Neural progenitor cell (in vitro differentiated cells): ENCODE results near the gene SHLD2. TPM values are rescaled to one million over a fixed set of nuclear protein-coding genes. Genes with fewer than 3 reads are reported as not detected.
"Not testable (repeated sequence)": the region's sequence is repeated elsewhere in the genome, so short reads cannot be mapped to it uniquely, and the experiment has no call there.

ENCODE experiments used
- DNase-seq: peaks from one replicate; pipeline ENCODE4 v3.0.0-alpha.2; 2016; ENCODE audit warnings: low spot score
- H2AFZ ChIP-seq: fragments of 200-600 bp; sonication (generic); replicated peaks from 2 replicates; pipeline ENCODE4 v1.6.1; 2016; ENCODE audit warnings: antibody characterized with exemption
- H3F3A ChIP-seq: fragments of 200-600 bp; sonication (generic); 2 replicates; pipeline ENCODE4 v1.6.1; 2016; ENCODE audit warnings: antibody characterized with exemption, low read depth
- H3K27ac ChIP-seq: fragments of 200-600 bp; sonication (generic); 2 replicates; pipeline ENCODE4 v1.5.1; 2016; ENCODE audit warnings: mild to moderate bottlenecking
- H3K27me3 ChIP-seq: fragments of 200-600 bp; sonication (generic); 2 replicates; pipeline ENCODE4 v1.6.1; 2016; ENCODE audit warnings: mild to moderate bottlenecking, moderate library complexity
- H3K36me3 ChIP-seq: fragments of 200-600 bp; sonication (generic); 2 replicates; pipeline ENCODE4 v1.5.1; 2016
- H3K4me1 ChIP-seq: fragments of 200-600 bp; sonication (generic); 2 replicates; pipeline ENCODE4 v1.6.1; 2016; ENCODE audit warnings: mixed run types
- H3K4me2 ChIP-seq: fragments of 200-600 bp; sonication (generic); 2 replicates; pipeline ENCODE4 v1.6.1; 2016
- H3K4me3 ChIP-seq: fragments of 200-600 bp; sonication (generic); 2 replicates; pipeline ENCODE4 v1.5.1; 2016
- H3K79me2 ChIP-seq: fragments of 200-600 bp; sonication (generic); 2 replicates; pipeline ENCODE4 v1.6.1; 2016; ENCODE audit warnings: low read depth
- H3K9ac ChIP-seq: fragments of 200-600 bp; sonication (generic); 2 replicates; pipeline ENCODE4 v1.6.1; 2016
- H3K9me3 ChIP-seq: fragments of 200-600 bp; sonication (generic); 2 replicates; pipeline ENCODE4 v1.5.1; 2016; ENCODE audit warnings: low read depth
- H4K20me1 ChIP-seq: fragments of 200-600 bp; sonication (generic); 2 replicates; pipeline ENCODE4 v1.6.1; 2016; ENCODE audit warnings: low read depth
- H3K27ac Mint-ChIP-seq: 3 replicates; pipeline ENCODE4 v1.8.0; 2021; ENCODE audit warnings: mixed read lengths
- H3K27me3 Mint-ChIP-seq: 2 replicates; pipeline ENCODE4 v1.8.0; 2022; ENCODE audit warnings: low read depth, mild to moderate bottlenecking, inconsistent platforms, moderate library complexity, mixed read lengths; ENCODE audit not compliant: insufficient read depth
- H3K36me3 Mint-ChIP-seq: 3 replicates; pipeline ENCODE4 v1.8.0; 2021; ENCODE audit warnings: mixed read lengths
- H3K4me1 Mint-ChIP-seq: 3 replicates; pipeline ENCODE4 v1.8.0; 2021; ENCODE audit warnings: mixed read lengths
- H3K4me3 Mint-ChIP-seq: 3 replicates; pipeline ENCODE4 v1.8.0; 2021; ENCODE audit warnings: mild to moderate bottlenecking, moderate library complexity, mixed read lengths
- H3K9me3 Mint-ChIP-seq: 3 replicates; pipeline ENCODE4 v1.8.0; 2020; ENCODE audit warnings: mixed read lengths
- total RNA-seq: library from RNA; depleted of rRNA; stranded (reverse); fragments of >200 nt; gene quantifications from 2 replicates; pipeline ENCODE4 v1.2.3, GENCODE V29; 2015; ENCODE audit warnings: low replicate concordance

Gene SHLD2
- total RNA-seq, 1 donor from 2014 or later = 40.8 TPM

DNA sequence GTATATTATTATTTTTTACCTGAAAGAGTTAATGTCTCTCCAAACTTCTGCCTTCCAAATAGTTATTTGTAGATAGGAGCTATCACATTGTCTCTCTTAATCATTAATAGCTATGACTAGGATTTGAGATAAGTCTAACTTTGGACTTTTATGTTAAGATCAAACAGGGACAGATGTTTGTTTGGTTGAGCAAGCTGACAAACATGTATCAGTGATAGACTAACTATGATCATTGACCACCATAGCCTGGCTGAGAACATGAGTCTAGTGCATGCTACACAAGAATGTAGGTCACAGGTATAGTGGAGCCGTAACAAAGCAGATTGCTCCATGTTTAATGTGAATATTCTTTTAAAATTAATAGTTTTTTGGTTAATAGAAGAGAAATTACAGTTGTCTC is 76.7 kb downstream of the SHLD2 start:
- H3F3A ChIP-seq, H3K9ac ChIP-seq, H3K4me1 Mint-ChIP-seq, DNase-seq, H3K4me3 Mint-ChIP-seq, H3K9me3 ChIP-seq, H3K4me2 ChIP-seq, H3K9me3 Mint-ChIP-seq, H3K4me1 ChIP-seq, H4K20me1 ChIP-seq, H3K36me3 Mint-ChIP-seq, H2AFZ ChIP-seq, H3K4me3 ChIP-seq, H3K79me2 ChIP-seq, H3K27ac ChIP-seq, H3K27me3 ChIP-seq, H3K27ac Mint-ChIP-seq, H3K27me3 Mint-ChIP-seq, H3K36me3 ChIP-seq: not testable (repeated sequence)

DNA sequence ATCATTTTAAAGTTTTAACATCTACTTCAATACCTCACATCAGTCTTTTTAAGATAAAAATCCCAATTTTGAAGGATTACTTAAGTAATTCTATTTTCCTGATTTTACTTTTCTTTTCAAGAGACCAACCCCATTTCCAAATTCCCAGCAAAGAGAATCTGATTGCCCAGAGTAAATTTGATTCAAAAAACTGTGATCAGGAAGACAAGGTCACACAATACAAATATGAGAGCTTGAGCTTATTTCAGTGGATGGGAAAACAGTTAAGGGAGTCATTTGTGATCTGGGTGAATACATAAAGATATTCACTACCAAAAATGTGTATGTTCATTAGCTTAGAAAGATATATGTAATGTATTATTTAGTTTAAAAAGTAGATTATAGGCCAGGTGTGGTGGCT is 77.2 kb downstream of the SHLD2 start:
- H3K4me3 Mint-ChIP-seq, H3K36me3 Mint-ChIP-seq, H3K4me1 ChIP-seq, H3K9me3 Mint-ChIP-seq, H3K4me3 ChIP-seq, H3K36me3 ChIP-seq, H2AFZ ChIP-seq, H3F3A ChIP-seq, H3K27ac ChIP-seq, H3K4me2 ChIP-seq, H3K27me3 Mint-ChIP-seq, H3K27me3 ChIP-seq, H4K20me1 ChIP-seq, H3K27ac Mint-ChIP-seq, H3K9ac ChIP-seq, H3K4me1 Mint-ChIP-seq, DNase-seq, H3K79me2 ChIP-seq, H3K9me3 ChIP-seq: not testable (repeated sequence)

DNA sequence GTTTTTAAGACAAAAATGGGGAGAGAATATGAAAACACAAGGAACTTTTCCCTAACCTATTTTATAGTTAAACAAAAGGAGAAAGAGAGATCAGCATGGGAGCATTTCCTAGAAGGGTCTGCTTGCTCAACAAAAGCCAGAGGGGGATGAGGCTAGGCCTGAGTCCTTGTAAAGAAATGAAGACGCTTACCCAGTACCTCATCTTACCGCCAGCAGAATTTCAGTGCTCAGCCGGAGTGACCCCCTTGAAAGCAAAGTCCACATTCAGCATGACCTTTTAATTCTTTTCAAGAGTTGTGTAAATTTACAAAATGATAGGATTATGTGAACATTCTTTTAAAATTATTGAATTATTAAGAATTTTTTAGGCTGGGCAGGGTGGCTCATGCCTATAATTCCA is 82.6 kb downstream of the SHLD2 start:
- not testable (repeated sequence) for H3K4me3 ChIP-seq, H3K4me1 Mint-ChIP-seq, H3K4me3 Mint-ChIP-seq, H3K36me3 Mint-ChIP-seq, H3K4me1 ChIP-seq, H3K27ac Mint-ChIP-seq, H3K27ac ChIP-seq, H2AFZ ChIP-seq, DNase-seq, H3K36me3 ChIP-seq, H3K79me2 ChIP-seq, H3K9ac ChIP-seq, H3K27me3 Mint-ChIP-seq, H3K9me3 ChIP-seq, H4K20me1 ChIP-seq, H3K27me3 ChIP-seq, H3F3A ChIP-seq, H3K9me3 Mint-ChIP-seq, H3K4me2 ChIP-seq

DNA sequence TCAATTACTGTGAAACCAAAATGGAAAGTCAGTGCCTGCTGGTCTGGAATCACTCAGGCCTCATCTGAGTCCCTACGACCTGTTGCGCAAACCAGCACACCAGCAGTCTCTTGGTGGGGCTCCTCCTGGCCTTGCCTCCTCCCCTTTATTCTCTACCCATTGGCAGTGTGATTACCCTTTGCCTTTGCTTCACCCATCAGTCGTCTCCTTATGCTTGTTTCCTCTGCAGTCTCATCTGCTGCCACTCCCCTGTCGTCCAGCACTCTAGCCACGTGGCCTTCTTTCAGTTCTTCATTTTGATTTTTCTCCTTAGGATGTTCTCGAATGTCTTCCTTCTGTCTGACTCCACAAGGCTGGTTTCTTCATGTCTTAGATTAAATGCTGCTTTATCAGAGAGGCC is 89.4 kb downstream of the SHLD2 start:
- not testable (repeated sequence) for H3F3A ChIP-seq, H4K20me1 ChIP-seq, H3K27me3 ChIP-seq, H3K4me3 Mint-ChIP-seq, H3K27me3 Mint-ChIP-seq, H3K9me3 ChIP-seq, H3K36me3 ChIP-seq, H3K79me2 ChIP-seq, H3K27ac ChIP-seq, H3K27ac Mint-ChIP-seq, H3K4me1 ChIP-seq, H3K4me2 ChIP-seq, H3K4me3 ChIP-seq, H3K4me1 Mint-ChIP-seq, DNase-seq, H2AFZ ChIP-seq, H3K9ac ChIP-seq
- Mint-ChIP-seq H3K36me3 (peaks cover 20% of the 10 kb centered on the region), H3K9me3 (peaks cover 11% of the 10 kb centered on the region)

DNA sequence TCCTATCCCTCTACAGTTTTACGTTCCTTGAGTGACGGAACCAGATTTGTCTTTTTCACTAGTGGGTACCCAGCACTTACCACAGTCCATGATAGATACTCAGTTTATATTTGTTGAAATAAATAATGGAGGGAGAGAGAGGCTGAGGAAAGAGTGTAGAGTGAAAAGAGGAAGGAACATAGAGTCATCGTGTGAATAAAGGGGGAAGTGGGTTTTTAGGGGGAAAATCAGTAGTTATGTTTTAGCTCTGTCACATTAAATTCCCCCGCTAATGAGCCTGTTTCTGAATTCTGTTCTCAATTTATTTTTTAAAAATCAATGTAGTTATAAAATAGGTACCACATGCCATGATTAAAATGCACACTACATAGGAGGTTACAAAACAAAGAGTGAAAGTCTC is 91.0 kb downstream of the SHLD2 start:
- peaks cover 20% of the 10 kb centered on the region for H3K36me3 Mint-ChIP-seq
- not testable (repeated sequence) for H3K4me3 Mint-ChIP-seq, DNase-seq, H4K20me1 ChIP-seq, H3K27ac Mint-ChIP-seq, H3K4me1 ChIP-seq, H3K4me3 ChIP-seq, H3F3A ChIP-seq, H2AFZ ChIP-seq, H3K9me3 ChIP-seq, H3K79me2 ChIP-seq, H3K9ac ChIP-seq, H3K4me1 Mint-ChIP-seq, H3K4me2 ChIP-seq, H3K27ac ChIP-seq, H3K27me3 ChIP-seq, H3K36me3 ChIP-seq, H3K27me3 Mint-ChIP-seq
- peaks cover 11% of the 10 kb centered on the region for H3K9me3 Mint-ChIP-seq

DNA sequence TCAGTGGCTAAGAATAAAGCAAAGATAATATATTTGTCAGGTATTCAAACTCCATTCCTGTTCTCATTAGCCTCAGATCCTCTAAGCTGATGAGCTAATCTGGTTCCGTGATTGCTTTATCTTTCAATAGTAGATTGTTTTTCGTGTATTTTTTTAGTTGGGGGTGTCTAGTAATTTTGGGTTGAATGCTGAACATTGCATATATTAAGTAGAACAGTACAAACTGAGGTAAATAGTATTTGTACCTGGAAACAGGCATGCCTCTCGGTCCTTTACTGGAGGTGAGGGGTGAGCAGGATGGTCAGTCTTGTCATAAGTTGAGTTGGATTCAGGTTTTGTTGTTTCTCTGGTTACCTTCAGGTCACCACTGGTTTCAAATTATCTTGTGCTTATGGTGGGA is 92.6 kb downstream of the SHLD2 start:
- H3K9me3 ChIP-seq, H3K36me3 ChIP-seq, H3K4me1 ChIP-seq, H3K27me3 Mint-ChIP-seq, H4K20me1 ChIP-seq, H3K4me1 Mint-ChIP-seq, DNase-seq, H3K4me2 ChIP-seq, H3K27ac ChIP-seq, H3F3A ChIP-seq, H3K9ac ChIP-seq, H3K79me2 ChIP-seq, H2AFZ ChIP-seq, H3K4me3 ChIP-seq, H3K4me3 Mint-ChIP-seq, H3K27ac Mint-ChIP-seq, H3K27me3 ChIP-seq: not testable (repeated sequence)
- Mint-ChIP-seq H3K9me3 (peaks cover 11% of the 10 kb centered on the region), H3K36me3 (peaks cover 25% of the 10 kb centered on the region)

DNA sequence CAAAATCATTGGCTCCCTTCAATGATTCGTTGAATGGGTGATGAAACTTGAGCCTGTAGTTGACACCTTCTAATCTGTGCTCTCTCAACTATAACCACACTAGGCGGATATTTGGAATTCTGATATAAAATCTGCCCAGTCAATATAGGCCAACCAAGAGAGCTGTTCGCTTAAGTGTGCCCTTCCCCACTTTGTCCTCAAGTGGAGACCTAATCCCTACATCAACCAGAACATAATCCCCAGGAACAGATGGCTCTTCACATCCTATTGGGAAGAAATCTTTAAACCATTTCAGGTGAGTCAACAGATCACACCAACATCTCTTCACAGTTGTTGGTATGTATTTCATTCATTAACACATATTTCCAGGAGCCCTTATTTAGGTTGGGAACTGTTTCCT is 96.8 kb downstream of the SHLD2 start:
- not testable (repeated sequence) for H3K27ac Mint-ChIP-seq, H3F3A ChIP-seq

DNA sequence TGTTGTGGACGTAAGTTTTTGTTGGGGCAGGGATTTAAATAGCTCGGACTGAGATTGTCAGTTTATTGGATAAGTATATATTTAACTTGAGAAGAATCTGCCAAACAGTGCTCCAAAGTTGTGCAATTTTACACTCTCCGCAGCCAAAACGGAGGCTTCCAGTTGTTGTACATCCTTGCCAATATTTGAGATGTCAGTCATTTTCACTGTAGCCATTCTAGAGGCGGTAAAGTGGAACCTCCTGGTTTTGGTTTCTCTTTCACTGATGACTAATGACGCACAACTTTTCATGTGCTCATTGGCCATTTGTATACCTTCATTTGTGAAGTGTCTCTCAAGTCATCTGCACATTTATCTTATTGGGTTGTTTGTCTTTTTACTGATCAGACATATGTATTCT is 105.9 kb downstream of the SHLD2 start:
- H3K4me1 Mint-ChIP-seq = peaks cover 11% of the 10 kb centered on the region
- H2AFZ ChIP-seq, H3K79me2 ChIP-seq, H3K4me3 Mint-ChIP-seq, H3K9me3 Mint-ChIP-seq, H3K36me3 ChIP-seq, H3K27me3 Mint-ChIP-seq, H3K27me3 ChIP-seq, H3K27ac ChIP-seq, H3K36me3 Mint-ChIP-seq, H3K4me1 ChIP-seq, H3K9ac ChIP-seq, H3K27ac Mint-ChIP-seq, DNase-seq, H3F3A ChIP-seq, H3K4me2 ChIP-seq, H3K9me3 ChIP-seq, H3K4me3 ChIP-seq, H4K20me1 ChIP-seq: not testable (repeated sequence)

More for the DNA sequence above, 96.8 kb downstream of the SHLD2 start:
- not testable (repeated sequence) for H4K20me1 ChIP-seq, H3K36me3 ChIP-seq, H3K4me2 ChIP-seq, H3K9me3 Mint-ChIP-seq, H3K27me3 ChIP-seq, H3K27ac ChIP-seq, H3K9ac ChIP-seq, H3K4me1 ChIP-seq, H3K79me2 ChIP-seq, H3K27me3 Mint-ChIP-seq, H3K4me3 ChIP-seq, H2AFZ ChIP-seq, H3K4me1 Mint-ChIP-seq, H3K9me3 ChIP-seq, H3K4me3 Mint-ChIP-seq, DNase-seq
- peaks cover 12% of the 10 kb centered on the region for H3K36me3 Mint-ChIP-seq

DNA sequence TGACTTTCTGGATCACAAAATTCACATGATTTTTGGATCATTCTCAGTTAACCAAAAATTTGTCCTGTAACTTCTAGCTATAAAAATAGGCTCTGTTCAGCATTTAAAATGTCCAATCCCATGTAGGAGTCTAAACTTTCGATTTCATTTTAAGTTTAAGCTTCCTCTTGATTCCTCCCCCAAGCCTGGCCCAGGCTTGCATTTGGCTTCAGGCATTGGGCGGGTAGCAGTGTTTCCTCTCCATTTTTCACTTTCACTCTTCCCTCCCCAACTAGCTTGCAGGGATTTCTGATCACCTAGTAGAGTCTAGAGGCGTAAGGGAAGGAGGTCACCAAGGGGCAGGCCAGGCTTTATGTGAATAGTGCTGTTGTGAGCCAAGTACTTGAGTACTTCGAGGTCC is 109.8 kb downstream of the SHLD2 start:
- not testable (repeated sequence) for H3K27me3 ChIP-seq, DNase-seq
- H3K4me1 Mint-ChIP-seq = peaks cover 11% of the 10 kb centered on the region

More for the DNA sequence above, 109.8 kb downstream of the SHLD2 start:
- H3K27ac Mint-ChIP-seq, H3K27me3 Mint-ChIP-seq, H3K27ac ChIP-seq, H3K9ac ChIP-seq, H3F3A ChIP-seq, H3K4me2 ChIP-seq, H3K4me1 ChIP-seq, H3K9me3 ChIP-seq, H3K4me3 Mint-ChIP-seq, H3K9me3 Mint-ChIP-seq, H3K4me3 ChIP-seq, H3K79me2 ChIP-seq, H3K36me3 Mint-ChIP-seq, H2AFZ ChIP-seq, H4K20me1 ChIP-seq, H3K36me3 ChIP-seq: not testable (repeated sequence)
